HCT116 (cell line): ENCODE results near the gene THAP8. TPM values are rescaled to one million over a fixed set of nuclear protein-coding genes. Genes with fewer than 3 reads are reported as not detected.

Source experiments
- ATAC-seq: fragments of 200-7000 bp; cut with Tn5 transposase; 2 replicates; pipeline ENCODE4 v1.9.1; 2020; ENCODE audit warnings: mild to moderate bottlenecking, moderate library complexity
- BruUV-seq: library from RNA; stranded (reverse); fragments of 400-500 nt; replicated peaks from 2 replicates; lab custom pipeline; 2021; lab: Mats Ljungman, UMichigan
- CTCF ChIA-PET: fragments of 300-600 bp; sonication (Branson Sonifier 250); formaldehyde crosslinking; loops from one replicate; lab custom pipeline; 2021; ENCODE audit warnings: antibody characterized with exemption; lab: Charles Lee
- POLR2A ChIA-PET: fragments of 300-600, 350-600 bp; sonication (Branson Sonifier 250); formaldehyde crosslinking; loops from one replicate; lab custom pipeline; 2021; ENCODE audit warnings: antibody characterized with exemption; lab: Charles Lee
- RAD21 ChIA-PET, 2 experiments: fragments of 300-600 bp; sonication (Branson Sonifier 250); formaldehyde crosslinking; loops; one replicate each; lab custom pipeline; 2023; ENCODE audit warnings: low total read pairs in 2 of 2; ENCODE audit not compliant: uncharacterized antibody in 2 of 2, unreplicated experiment in 2 of 2, low non-redundant PET in 1 of 2; lab: Charles Lee
- DNase-seq: peaks from one replicate; pipeline ENCODE4 v3.0.0-alpha.2; 2010; ENCODE audit warnings: low read depth, low spot score
- H2AFZ ChIP-seq: fragments of 200-600 bp; shearing (Covaris generic), sonication (generic); 2 replicates; pipeline ENCODE4 v1.6.1; 2017; ENCODE audit warnings: low read depth, mixed run types, mixed read lengths, antibody characterized with exemption, low read length; ENCODE audit not compliant: poor library complexity, severe bottlenecking
- H3K27ac ChIP-seq: 2 replicates; pipeline ENCODE4 v1.5.1; 2012; ENCODE audit warnings: low read depth, low read length
- H3K27me3 ChIP-seq: fragments of 200-600 bp; sonication (generic); 2 replicates; pipeline ENCODE4 v1.6.1; 2016; ENCODE audit warnings: mixed run types, low read length, mixed read lengths; ENCODE audit not compliant: insufficient read depth
- H3K36me3 ChIP-seq, 2 experiments: fragments of 200-500 bp in 1 of 2; fragments of 200-600 bp in 1 of 2; sonication (Bioruptor generic) in 1 of 2; sonication (generic) in 1 of 2; 2 replicates each; pipeline versions ENCODE4 v1.5.1 to v1.6.1; 2014 to 2016; ENCODE audit warnings: low read length in 2 of 2, inconsistent platforms in 1 of 2, mixed read lengths in 1 of 2, mixed run types in 1 of 2; ENCODE audit not compliant: insufficient read depth in 2 of 2, control insufficient read depth in 1 of 2
- H3K4me1 ChIP-seq, 2 experiments: fragments of 200-600 bp in 1 of 2; sonication (generic) in 1 of 2; 2 replicates each; pipeline versions ENCODE4 v1.5.1 to v1.6.1; 2012 to 2017; ENCODE audit warnings: low read length in 2 of 2, inconsistent platforms in 1 of 2, mild to moderate bottlenecking in 1 of 2, mixed read lengths in 1 of 2, mixed run types in 1 of 2, moderate library complexity in 1 of 2; ENCODE audit not compliant: insufficient read depth in 2 of 2, control insufficient read depth in 1 of 2
- H3K4me2 ChIP-seq: fragments of 200-600 bp; sonication (generic); 2 replicates; pipeline ENCODE4 v1.6.1; 2017; ENCODE audit warnings: mixed run types, low read length, mixed read lengths
- H3K4me3 ChIP-seq, 2 experiments: fragments of 200-600 bp in 1 of 2; sonication (generic) in 1 of 2; replicated peaks in 1 of 2; 2 replicates each; pipeline ENCODE4 v1.5.1; 2011 to 2016; ENCODE audit warnings: low read length in 2 of 2, control low read depth in 1 of 2, low read depth in 1 of 2, mild to moderate bottlenecking in 1 of 2, mixed read lengths in 1 of 2, mixed run types in 1 of 2
- H3K79me2 ChIP-seq: fragments of 200-600 bp; sonication (generic); 2 replicates; pipeline ENCODE4 v1.6.1; 2017; ENCODE audit warnings: mild to moderate bottlenecking, mixed run types, low read length, moderate library complexity, mixed read lengths; ENCODE audit not compliant: insufficient read depth
- H3K9ac ChIP-seq: fragments of 200-600 bp; sonication (generic); 2 replicates; pipeline ENCODE4 v1.6.1; 2016; ENCODE audit warnings: low read length, mixed read lengths
- H3K9me2 ChIP-seq: fragments of 200-600 bp; sonication (generic), shearing (Covaris generic); 2 replicates; pipeline ENCODE4 v1.6.1; 2017; ENCODE audit warnings: mixed run types, mild to moderate bottlenecking, moderate library complexity; ENCODE audit not compliant: insufficient read depth
- H3K9me3 ChIP-seq, 2 experiments: fragments of 200-500 bp in 1 of 2; fragments of 200-600 bp in 1 of 2; sonication (Bioruptor generic) in 1 of 2; sonication (generic) in 1 of 2; 2 replicates each; pipeline ENCODE4 v1.6.1; 2014 to 2017; ENCODE audit warnings: low read length in 2 of 2, mixed read lengths in 2 of 2, inconsistent platforms in 1 of 2, low read depth in 1 of 2, mild to moderate bottlenecking in 1 of 2, mixed run types in 1 of 2, moderate library complexity in 1 of 2; ENCODE audit not compliant: control insufficient read depth in 1 of 2, insufficient read depth in 1 of 2
- H4K20me1 ChIP-seq: fragments of 200-600 bp; sonication (generic), shearing (Covaris generic); 2 replicates; pipeline ENCODE4 v1.6.1; 2017; ENCODE audit warnings: mixed run types, mild to moderate bottlenecking, moderate library complexity; ENCODE audit not compliant: insufficient read depth
- CEBPB ChIP-seq: IDR thresholded peaks from 2 replicates; pipeline ENCODE4 v1.6.1; 2012; ENCODE audit warnings: low read depth
- CTCF ChIP-seq, 3 experiments: fragments of 200-600 bp in 1 of 3; sonication (generic) in 1 of 3; IDR thresholded peaks in 2 of 3; conservative IDR thresholded peaks in 1 of 3; 2 replicates each; pipeline ENCODE4 v1.5.1; 2012 to 2017; ENCODE audit warnings: low read depth in 2 of 3, low read length in 2 of 3, antibody characterized with exemption in 1 of 3, borderline replicate concordance in 1 of 3, control low read depth in 1 of 3, mild to moderate bottlenecking in 1 of 3, mixed read lengths in 1 of 3, mixed run types in 1 of 3, moderate library complexity in 1 of 3; ENCODE audit not compliant: insufficient read depth in 1 of 3
- EGR1 ChIP-seq: IDR thresholded peaks from 2 replicates; pipeline ENCODE4 v1.6.1; 2012; ENCODE audit warnings: low read depth
- EZH2phosphoT487 ChIP-seq: fragments of 200-600 bp; IDR thresholded peaks from 2 replicates; pipeline ENCODE4 v1.6.1; 2018; ENCODE audit warnings: antibody characterized with exemption, borderline replicate concordance
- JUND ChIP-seq: IDR thresholded peaks from 2 replicates; pipeline ENCODE4 v1.6.1; 2012
- RAD21 ChIP-seq: IDR thresholded peaks from 2 replicates; pipeline ENCODE4 v1.6.1; 2012; ENCODE audit warnings: low read depth, mild to moderate bottlenecking
- SIN3A ChIP-seq: IDR thresholded peaks from 2 replicates; pipeline ENCODE4 v1.6.1; 2012; ENCODE audit warnings: low read depth
- SP1 ChIP-seq: IDR thresholded peaks from 2 replicates; pipeline ENCODE4 v1.6.1; 2012; ENCODE audit warnings: low read depth
- SRF ChIP-seq: IDR thresholded peaks from 2 replicates; pipeline ENCODE4 v1.6.1; 2012; ENCODE audit warnings: low read depth
- YY1 ChIP-seq: IDR thresholded peaks from 2 replicates; pipeline ENCODE4 v1.6.1; 2011; ENCODE audit warnings: low read length, low read depth, moderate library complexity, mild to moderate bottlenecking; ENCODE audit not compliant: insufficient replicate concordance; ENCODE audit errors: extremely low read depth
- ZFX ChIP-seq: fragments of 450-650 bp; IDR thresholded peaks from 2 replicates; pipeline ENCODE4 v1.6.1; 2017
- ZNF274 ChIP-seq: fragments of 200-500 bp; sonication (Bioruptor generic); IDR thresholded peaks from 2 replicates; pipeline ENCODE4 v1.6.1; 2014; ENCODE audit warnings: mild to moderate bottlenecking, low read depth, low read length, inconsistent platforms
- intact Hi-C: fragments of 100-400 bp; cut with micrococcal nuclease; formaldehyde crosslinking; loops from 2 replicates; pipeline ENCODE4 v1.10.0; 2022
- total RNA-seq: library from RNA; stranded (reverse); gene quantifications from one replicate; pipeline ENCODE4 v1.2.1, GENCODE V29; 2021; ENCODE audit not compliant: unreplicated experiment
- TF ChIP-seq, protein P1 (sequence below): IDR thresholded peaks from 2 replicates; pipeline ENCODE4 v1.6.1; 2012; ENCODE audit warnings: low read depth
- TF ChIP-seq, protein P2 (sequence below): IDR thresholded peaks from 2 replicates; pipeline ENCODE4 v1.6.1; 2012
- TF ChIP-seq, protein P3 (sequence below): IDR thresholded peaks from 2 replicates; pipeline ENCODE4 v1.6.1; 2012
- TF ChIP-seq, protein P4 (sequence below): IDR thresholded peaks from 2 replicates; pipeline ENCODE4 v1.6.1; 2011; ENCODE audit warnings: mild to moderate bottlenecking, low read length, moderate library complexity; ENCODE audit not compliant: insufficient replicate concordance; ENCODE audit errors: extremely low read depth

THAP8 gene
- total RNA-seq, 1 experiment from 2014 or later: 1.7 TPM

- Histone ChIP-seq H3K4me3 (no peak overlapping the region), H2AFZ (no peak overlapping the region), H4K20me1 (no peaks in the 10 kb centered on the region), H3K27ac (no peak overlapping the region), H3K9me3 (no peaks in the 10 kb centered on the region), H3K9ac (no peak overlapping the region), H3K4me1 (no peaks in the 10 kb centered on the region), H3K9me2 (no peaks in the 10 kb centered on the region), H3K36me3 (peaks cover 8 to 27% of the 10 kb centered on the region in 2 experiments), H3K79me2 (no peaks in the 10 kb centered on the region), H3K27me3 (no peaks in the 10 kb centered on the region), H3K4me2 (no peak overlapping the region)
- TF ChIP-seq CTCF (IDR thresholded peaks at IDR 0.05 in 2 of 3, conservative IDR thresholded peaks at IDR 0.05 in 1 of 3; ENCODE audit: borderline replicate concordance in 1 of 3, insufficient read depth in 1 of 3, low read depth in 2 of 3, low read length in 2 of 3) (no peak), CEBPB (no peak), RAD21 (no peak), SP1 (no peak), EGR1 (no peak), SRF (no peak), ZFX (no peak), SIN3A (no peak), JUND (no peak), EZH2phosphoT487 (no peak), ZNF274 (no peak), YY1 (no peak)
- TF ChIP-seq, protein P1, sequence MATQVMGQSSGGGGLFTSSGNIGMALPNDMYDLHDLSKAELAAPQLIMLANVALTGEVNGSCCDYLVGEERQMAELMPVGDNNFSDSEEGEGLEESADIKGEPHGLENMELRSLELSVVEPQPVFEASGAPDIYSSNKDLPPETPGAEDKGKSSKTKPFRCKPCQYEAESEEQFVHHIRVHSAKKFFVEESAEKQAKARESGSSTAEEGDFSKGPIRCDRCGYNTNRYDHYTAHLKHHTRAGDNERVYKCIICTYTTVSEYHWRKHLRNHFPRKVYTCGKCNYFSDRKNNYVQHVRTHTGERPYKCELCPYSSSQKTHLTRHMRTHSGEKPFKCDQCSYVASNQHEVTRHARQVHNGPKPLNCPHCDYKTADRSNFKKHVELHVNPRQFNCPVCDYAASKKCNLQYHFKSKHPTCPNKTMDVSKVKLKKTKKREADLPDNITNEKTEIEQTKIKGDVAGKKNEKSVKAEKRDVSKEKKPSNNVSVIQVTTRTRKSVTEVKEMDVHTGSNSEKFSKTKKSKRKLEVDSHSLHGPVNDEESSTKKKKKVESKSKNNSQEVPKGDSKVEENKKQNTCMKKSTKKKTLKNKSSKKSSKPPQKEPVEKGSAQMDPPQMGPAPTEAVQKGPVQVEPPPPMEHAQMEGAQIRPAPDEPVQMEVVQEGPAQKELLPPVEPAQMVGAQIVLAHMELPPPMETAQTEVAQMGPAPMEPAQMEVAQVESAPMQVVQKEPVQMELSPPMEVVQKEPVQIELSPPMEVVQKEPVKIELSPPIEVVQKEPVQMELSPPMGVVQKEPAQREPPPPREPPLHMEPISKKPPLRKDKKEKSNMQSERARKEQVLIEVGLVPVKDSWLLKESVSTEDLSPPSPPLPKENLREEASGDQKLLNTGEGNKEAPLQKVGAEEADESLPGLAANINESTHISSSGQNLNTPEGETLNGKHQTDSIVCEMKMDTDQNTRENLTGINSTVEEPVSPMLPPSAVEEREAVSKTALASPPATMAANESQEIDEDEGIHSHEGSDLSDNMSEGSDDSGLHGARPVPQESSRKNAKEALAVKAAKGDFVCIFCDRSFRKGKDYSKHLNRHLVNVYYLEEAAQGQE: no peak
- TF ChIP-seq, protein P2, sequence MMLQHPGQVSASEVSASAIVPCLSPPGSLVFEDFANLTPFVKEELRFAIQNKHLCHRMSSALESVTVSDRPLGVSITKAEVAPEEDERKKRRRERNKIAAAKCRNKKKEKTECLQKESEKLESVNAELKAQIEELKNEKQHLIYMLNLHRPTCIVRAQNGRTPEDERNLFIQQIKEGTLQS: no peak
- TF ChIP-seq, protein P3, sequence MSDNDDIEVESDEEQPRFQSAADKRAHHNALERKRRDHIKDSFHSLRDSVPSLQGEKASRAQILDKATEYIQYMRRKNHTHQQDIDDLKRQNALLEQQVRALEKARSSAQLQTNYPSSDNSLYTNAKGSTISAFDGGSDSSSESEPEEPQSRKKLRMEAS: no peak
- TF ChIP-seq, protein P4, sequence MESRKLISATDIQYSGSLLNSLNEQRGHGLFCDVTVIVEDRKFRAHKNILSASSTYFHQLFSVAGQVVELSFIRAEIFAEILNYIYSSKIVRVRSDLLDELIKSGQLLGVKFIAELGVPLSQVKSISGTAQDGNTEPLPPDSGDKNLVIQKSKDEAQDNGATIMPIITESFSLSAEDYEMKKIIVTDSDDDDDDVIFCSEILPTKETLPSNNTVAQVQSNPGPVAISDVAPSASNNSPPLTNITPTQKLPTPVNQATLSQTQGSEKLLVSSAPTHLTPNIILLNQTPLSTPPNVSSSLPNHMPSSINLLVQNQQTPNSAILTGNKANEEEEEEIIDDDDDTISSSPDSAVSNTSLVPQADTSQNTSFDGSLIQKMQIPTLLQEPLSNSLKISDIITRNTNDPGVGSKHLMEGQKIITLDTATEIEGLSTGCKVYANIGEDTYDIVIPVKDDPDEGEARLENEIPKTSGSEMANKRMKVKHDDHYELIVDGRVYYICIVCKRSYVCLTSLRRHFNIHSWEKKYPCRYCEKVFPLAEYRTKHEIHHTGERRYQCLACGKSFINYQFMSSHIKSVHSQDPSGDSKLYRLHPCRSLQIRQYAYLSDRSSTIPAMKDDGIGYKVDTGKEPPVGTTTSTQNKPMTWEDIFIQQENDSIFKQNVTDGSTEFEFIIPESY: no peak
- CTCF ChIA-PET: no interaction called here
- intact Hi-C loops: no loop called here
- RAD21 ChIA-PET: no interaction called here
- BruUV-seq: no TSS peak
- POLR2A ChIA-PET: no interaction called here
- ATAC-seq (no peak), DNase-seq (no peak)
Observed at GRCh38 chr19:36093687-36094086, 39.6 kb upstream of the THAP8 start.
